Heart left ventricle (tissue), 16 donors: ENCODE results near the gene SLC7A9. TPM values are rescaled to one million over a fixed set of nuclear protein-coding genes. Genes with fewer than 3 reads are reported as not detected.
"Not testable (repeated sequence)": the region's sequence is repeated elsewhere in the genome, so short reads cannot be mapped to it uniquely, and the experiment has no call there.

ENCODE experiments used
- ATAC-seq, 4 donors: fragments of 200-7000 bp; cut with Tn5 transposase; one replicate each; pipeline ENCODE4 v1.9.1; 2020 to 2022; ENCODE audit warnings: moderate library complexity in 4 of 4, mild to moderate bottlenecking in 3 of 4, moderate number of reproducible peaks in 1 of 4
- DNase-seq, 5 donors: peaks; one replicate each; pipeline ENCODE4 v3.0.0-alpha.2; 2020
- H3K27ac ChIP-seq, 12 donors: fragments of 200-600 bp; sonication (generic) in 4 of 12; one replicate each; pipeline versions ENCODE4 v1.5.0 to v1.8.0; 2016 to 2022; ENCODE audit warnings: mild to moderate bottlenecking in 2 of 12
- H3K27me3 ChIP-seq, 9 donors: fragments of 200-600 bp; sonication (generic) in 2 of 9; one replicate each; pipeline versions ENCODE4 v1.5.1 to v1.8.0; 2016 to 2022; ENCODE audit warnings: mild to moderate bottlenecking in 3 of 9
- H3K36me3 ChIP-seq, 9 donors: fragments of 200-600 bp; sonication (generic) in 2 of 9; one replicate each; pipeline versions ENCODE4 v1.5.0 to v1.8.0; 2018 to 2022; ENCODE audit warnings: mild to moderate bottlenecking in 2 of 9
- H3K4me1 ChIP-seq, 12 donors: fragments of 200-600 bp; sonication (generic) in 4 of 12; one replicate each; pipeline versions ENCODE4 v1.5.0 to v1.8.0; 2016 to 2022; ENCODE audit warnings: mild to moderate bottlenecking in 3 of 12
- H3K4me3 ChIP-seq, 12 donors: fragments of 200-600 bp; sonication (generic) in 4 of 12; one replicate each; pipeline versions ENCODE4 v1.5.0 to v1.8.0; 2017 to 2022; ENCODE audit warnings: mild to moderate bottlenecking in 9 of 12, moderate library complexity in 4 of 12
- H3K9me3 ChIP-seq, 12 donors: fragments of 200-600 bp; sonication (generic) in 4 of 12; one replicate each; pipeline versions ENCODE4 v1.5.0 to v1.8.0; 2016 to 2022; ENCODE audit warnings: mild to moderate bottlenecking in 1 of 12
- POLR2A ChIP-seq, 2 donors: fragments of 450-650 bp; IDR thresholded peaks; one replicate each; pipeline ENCODE4 v1.6.1; 2017; ENCODE audit warnings: antibody characterized with exemption in 2 of 2, mild to moderate bottlenecking in 2 of 2, moderate library complexity in 2 of 2
- WGBS, 4 donors: extraction: QIAGEN DNeasy Blood & Tissue Kit in 2 of 4; methylation state at CpG; one replicate each; pipeline versions ENCODE4 v1.1.5 to v1.1.7; 2013 to 2018; 5-methylcytosine and 5-hydroxymethylcytosine counted together
- intact Hi-C, 10 donors: fragments of 100-400 bp; cut with DNase I; formaldehyde crosslinking; loops; one replicate each; pipeline versions ENCODE4 v1.11.1 to v1.14.2; 2022
- polyA plus RNA-seq, 2 donors: library from polyadenylated mRNA; stranded (reverse); fragments of 200-250 nt; gene quantifications; one replicate each; pipeline ENCODE4 v1.2.3, GENCODE V29; 2013
- total RNA-seq, 9 donors: library from RNA; depleted of rRNA in 2 of 9; stranded (reverse); fragments of >200 nt in 2 of 9; fragmentation: NEBNext Ultra II Directional in 3 of 9; extraction: Animal tissue kit (Norgen Biotek cat#: 25700) in 3 of 9; gene quantifications; one replicate each; pipeline versions ENCODE4 v1.1.0 to v1.2.4, GENCODE V29; 2016 to 2023
- TF ChIP-seq, protein P1 (sequence below), 12 donors: fragments of 200-600 bp; sonication (generic) in 4 of 12; IDR thresholded peaks; one replicate each; pipeline versions ENCODE4 v1.5.0 to v1.8.0; 2018 to 2022; ENCODE audit warnings: antibody characterized with exemption in 12 of 12, mild to moderate bottlenecking in 5 of 12
- donor health status: ischemic (EF 13 %, LVEDD 7.1; RV severe dilation, severe dysfunction).
- donor health status: healthy with polysubstance abuse.
- donor health status: DM: no; HTN: yes; CAD: no.
- donor health status: DM: no; HTN: no; CAD: no.
- donor health status: ischemic (EF 25% LVEDD 6.9; RV normal size, moderate dysfunction).
- donor health status: ischemic (EF 25% LVEDD 5.7; RV mildly dilated, moderate dysfunction).
- donor health status: healthy.
- donor health status: DM: yes; HTN: yes; CAD: no.
- donor health status: ischemic (EF 35%, LVEDD 5.7; RV mildly dilated, moderate dysfunction).
- donor health status: nonischemic (EF 11% LVEDD 7.7; RV severe dilation, severe dysfunction).
- donor health status: DM: yes; HTN: yes; CAD: no.
- donor health status: PGD.
- donor health status: ischemic (EF 29% LVEDD 5.4; RV normal size, mild dysfunction).
- donor health status: nonischemic (EF 23%, LVEDD 6.1; RV moderate dilation, normal function).

SLC7A9 gene
- total and polyA plus RNA-seq, 11 donors: 0.07 TPM; not detected in 10

DNA sequence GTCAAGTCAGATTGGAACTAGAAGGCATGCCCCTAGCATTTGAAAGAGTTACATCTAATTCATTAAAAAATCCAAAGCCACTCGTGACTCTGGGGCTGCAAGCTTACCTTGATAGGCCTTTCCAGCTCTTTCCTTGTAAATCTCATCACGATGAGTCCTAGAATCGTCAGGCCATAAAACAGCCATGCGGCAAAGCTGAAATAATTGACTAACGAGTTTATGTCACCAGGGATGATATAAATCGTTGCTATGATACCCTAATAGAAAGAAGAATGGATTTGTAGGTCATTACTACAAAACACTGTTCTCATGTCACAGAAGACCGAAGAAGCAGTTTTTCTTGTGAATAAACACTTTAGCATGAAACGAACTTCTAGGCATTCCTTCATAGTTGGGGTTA, 27.5 kb downstream of the SLC7A9 start:
- Histone ChIP-seq H3K4me3 (no peak overlapping the region), H3K9me3 (peaks cover 0 to 20% (median 10%) of the 10 kb centered on the region in 12 donors), H3K36me3 (peaks cover 0 to 4% (median 0%) of the 10 kb centered on the region in 9 donors), H3K27me3 (no peaks in the 10 kb centered on the region), H3K27ac (no peak overlapping the region), H3K4me1 (no peaks in the 10 kb centered on the region)
- ATAC-seq: no peak
- no peak for DNase-seq
- intact Hi-C loops: no loop called here
- WGBS, 4 donors: 75 to 87% (median 84%) methylated on average over 8 of the region's 8 CpGs
- TF ChIP-seq, protein P1, sequence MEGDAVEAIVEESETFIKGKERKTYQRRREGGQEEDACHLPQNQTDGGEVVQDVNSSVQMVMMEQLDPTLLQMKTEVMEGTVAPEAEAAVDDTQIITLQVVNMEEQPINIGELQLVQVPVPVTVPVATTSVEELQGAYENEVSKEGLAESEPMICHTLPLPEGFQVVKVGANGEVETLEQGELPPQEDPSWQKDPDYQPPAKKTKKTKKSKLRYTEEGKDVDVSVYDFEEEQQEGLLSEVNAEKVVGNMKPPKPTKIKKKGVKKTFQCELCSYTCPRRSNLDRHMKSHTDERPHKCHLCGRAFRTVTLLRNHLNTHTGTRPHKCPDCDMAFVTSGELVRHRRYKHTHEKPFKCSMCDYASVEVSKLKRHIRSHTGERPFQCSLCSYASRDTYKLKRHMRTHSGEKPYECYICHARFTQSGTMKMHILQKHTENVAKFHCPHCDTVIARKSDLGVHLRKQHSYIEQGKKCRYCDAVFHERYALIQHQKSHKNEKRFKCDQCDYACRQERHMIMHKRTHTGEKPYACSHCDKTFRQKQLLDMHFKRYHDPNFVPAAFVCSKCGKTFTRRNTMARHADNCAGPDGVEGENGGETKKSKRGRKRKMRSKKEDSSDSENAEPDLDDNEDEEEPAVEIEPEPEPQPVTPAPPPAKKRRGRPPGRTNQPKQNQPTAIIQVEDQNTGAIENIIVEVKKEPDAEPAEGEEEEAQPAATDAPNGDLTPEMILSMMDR (IDR thresholded peaks at IDR 0.05): no peak
- TF ChIP-seq POLR2A (IDR thresholded peaks at IDR 0.05): no peak

DNA sequence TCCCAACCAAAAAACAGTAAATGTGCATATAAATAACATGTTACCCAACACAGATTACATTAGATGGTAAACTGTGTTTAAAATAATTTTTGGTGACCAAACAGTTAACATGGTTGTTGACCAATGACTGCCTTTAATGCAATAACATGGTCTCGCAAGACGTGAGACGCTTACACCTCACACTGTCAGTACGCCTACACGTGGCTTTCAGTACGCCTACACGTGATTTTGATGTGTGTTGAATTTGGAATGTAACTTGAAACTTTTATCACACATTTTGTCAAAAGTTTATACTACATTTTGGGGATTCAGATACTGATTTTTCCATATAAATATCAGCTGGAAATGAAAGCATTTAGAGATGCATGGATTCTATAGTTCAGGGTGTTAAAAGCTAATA, 32.0 kb downstream of the SLC7A9 start:
- intact Hi-C loops: no loop called here
- H3K36me3 ChIP-seq: peaks cover 0 to 4% (median 0%) of the 10 kb centered on the region in 9 donors
- H3K9me3 ChIP-seq: peaks cover 0 to 20% (median 10%) of the 10 kb centered on the region in 12 donors

DNA sequence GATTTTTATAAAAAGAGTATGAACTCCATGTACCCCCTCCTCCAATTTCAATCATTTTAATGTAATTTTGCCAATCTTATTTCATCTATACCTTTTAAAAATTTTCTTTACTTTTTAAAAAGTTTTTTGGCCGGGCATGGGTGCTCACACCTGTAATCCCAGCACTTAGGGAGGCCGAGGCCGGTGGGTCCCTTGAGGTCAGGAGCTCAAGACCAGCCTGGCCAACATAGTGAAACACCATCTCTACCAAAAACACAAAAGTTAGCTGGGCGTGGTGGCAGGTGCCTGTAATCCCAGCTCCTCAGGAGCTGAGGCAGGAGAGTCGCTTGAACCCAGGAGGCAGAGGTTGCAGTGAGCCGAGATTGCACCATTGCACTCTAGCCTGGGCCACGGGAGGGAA, 36.2 kb downstream of the SLC7A9 start:
- H3K36me3 ChIP-seq, H3K9me3 ChIP-seq, DNase-seq, H3K4me3 ChIP-seq, H3K27me3 ChIP-seq, H3K27ac ChIP-seq, intact Hi-C loops, ATAC-seq, H3K4me1 ChIP-seq: not testable (repeated sequence)
- WGBS, 4 donors: 89 to 95% (median 93%) methylated on average over 7 of the region's 7 CpGs

More for the DNA sequence above, 32.0 kb downstream of the SLC7A9 start:
- DNase-seq (no peak), ATAC-seq (no peak)
- no peak for TF ChIP-seq POLR2A (IDR thresholded peaks at IDR 0.05)
- TF ChIP-seq, protein P1 (IDR thresholded peaks at IDR 0.05): no peak
- no peaks in the 10 kb centered on the region for H3K4me1 ChIP-seq
- H3K4me3 ChIP-seq: no peak overlapping the region
- no peak overlapping the region for H3K27ac ChIP-seq
- WGBS, 4 donors: 77 to 86% (median 79%) methylated on average over 7 of the region's 7 CpGs
- H3K27me3 ChIP-seq: no peaks in the 10 kb centered on the region

DNA sequence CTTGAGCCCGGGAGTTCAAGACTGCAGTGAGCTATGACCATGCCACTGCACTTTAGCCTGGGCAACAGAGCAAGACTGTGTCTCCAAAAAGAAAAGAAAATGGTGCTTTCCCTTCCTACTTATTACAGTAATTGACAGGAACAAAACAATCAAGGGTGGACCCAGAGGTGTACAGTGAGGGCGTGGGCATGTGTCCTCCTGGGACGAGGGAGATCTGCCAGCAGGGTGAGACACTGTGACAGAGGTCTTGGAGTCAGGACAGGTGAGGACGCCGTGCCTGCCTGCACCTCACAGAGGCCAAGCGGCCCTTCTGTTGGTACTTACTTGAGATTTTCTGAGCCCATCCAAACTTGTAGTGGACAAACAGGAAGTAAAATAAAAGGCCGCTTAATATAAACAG, 36.7 kb downstream of the SLC7A9 start:
- intact Hi-C loops, H3K36me3 ChIP-seq, ATAC-seq, H3K4me1 ChIP-seq, H3K27me3 ChIP-seq, H3K27ac ChIP-seq, DNase-seq, H3K9me3 ChIP-seq, H3K4me3 ChIP-seq: not testable (repeated sequence)
- 91 to 95% (median 94%) methylated on average over 7 of the region's 7 CpGs for WGBS, 4 donors

DNA sequence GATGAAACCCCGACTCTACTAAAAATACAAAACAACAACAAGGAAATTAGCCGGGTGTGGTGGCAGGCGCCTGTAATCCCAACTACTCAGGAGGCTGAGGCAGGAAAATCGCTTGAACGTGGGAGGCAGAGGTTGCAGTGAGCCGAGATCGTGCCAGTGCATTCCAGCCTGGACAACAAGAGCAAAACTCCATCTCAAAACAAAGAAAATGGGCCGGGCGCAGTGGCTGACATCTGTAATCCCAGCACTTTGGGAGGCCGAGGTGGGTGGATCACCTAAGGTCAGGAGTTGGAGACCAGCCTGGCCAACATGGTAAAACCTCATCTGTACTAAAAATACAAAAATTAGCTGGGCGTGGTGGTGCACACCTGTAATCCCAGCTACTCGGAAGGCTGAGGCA, 37.5 kb downstream of the SLC7A9 start:
- intact Hi-C loops, ATAC-seq, H3K36me3 ChIP-seq, H3K4me3 ChIP-seq, H3K4me1 ChIP-seq, H3K27ac ChIP-seq, H3K27me3 ChIP-seq, H3K9me3 ChIP-seq: not testable (repeated sequence)
- DNase-seq: peak in 1 of 5 donors; percentile 11
- 89 to 94% (median 91%) methylated on average over 12 of the region's 12 CpGs for WGBS, 4 donors

DNA sequence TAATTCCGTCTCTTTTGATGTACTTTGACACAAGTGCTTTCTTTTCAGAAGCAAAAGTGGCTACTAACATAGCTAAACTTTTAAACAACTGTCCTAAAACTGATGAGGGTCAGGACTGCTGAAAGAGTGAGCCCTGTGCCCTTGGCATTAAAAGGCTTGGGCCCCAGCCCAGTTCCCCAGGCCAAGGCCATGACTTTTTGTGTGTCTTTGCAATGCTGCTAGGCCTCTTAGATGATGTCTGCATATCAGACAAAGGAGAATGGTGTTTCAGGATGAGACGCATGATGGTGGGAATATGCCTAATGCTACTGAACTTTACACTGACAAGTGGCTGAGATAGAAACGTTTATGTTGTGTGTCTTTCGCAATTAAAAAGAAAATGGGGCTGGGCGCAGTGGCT, 38.0 kb downstream of the SLC7A9 start:
- no peak overlapping the region for H3K27ac ChIP-seq
- DNase-seq (no peak), ATAC-seq (no peak)
- TF ChIP-seq, protein P1 (IDR thresholded peaks at IDR 0.05): no peak
- no peak for TF ChIP-seq POLR2A (IDR thresholded peaks at IDR 0.05)
- 87 to 93% (median 90%) methylated on average over 5 of the region's 5 CpGs for WGBS, 4 donors
- no peak overlapping the region for H3K4me3 ChIP-seq
- H3K4me1 ChIP-seq: no peaks in the 10 kb centered on the region
- intact Hi-C loops: no loop called here
- no peaks in the 10 kb centered on the region for H3K36me3 ChIP-seq
- no peaks in the 10 kb centered on the region for H3K9me3 ChIP-seq
- no peaks in the 10 kb centered on the region for H3K27me3 ChIP-seq
